Aorta (tissue), 5 donors: Measurements from ENCODE around the gene DLG4. TPM values are rescaled to one million over a fixed set of nuclear protein-coding genes. Genes with fewer than 3 reads are reported as not detected.

Experiments used
- ATAC-seq: fragments of 200-7000 bp; cut with Tn5 transposase; one replicate; pipeline ENCODE4 v1.9.1; 2022; ENCODE audit warnings: moderate library complexity; ENCODE audit not compliant: low FRiP score
- DNase-seq, 2 donors: peaks; one replicate each; pipeline ENCODE4 v3.0.0-alpha.2; 2020
- H3K27ac ChIP-seq, 2 donors: one replicate each; pipeline ENCODE4 v1.5.1; 2013; ENCODE audit warnings: low read length in 2 of 2, mild to moderate bottlenecking in 2 of 2, moderate library complexity in 2 of 2, control low read depth in 1 of 2, inconsistent platforms in 1 of 2, low read depth in 1 of 2
- H3K27me3 ChIP-seq, 2 donors: one replicate each; pipeline ENCODE4 v1.6.1; 2013; ENCODE audit warnings: control low read depth in 1 of 2, low read length in 1 of 2, mild to moderate bottlenecking in 1 of 2, moderate library complexity in 1 of 2; ENCODE audit not compliant: insufficient read depth in 2 of 2, control insufficient read depth in 1 of 2
- H3K36me3 ChIP-seq, 2 donors: one replicate each; pipeline ENCODE4 v1.6.1; 2013; ENCODE audit warnings: control low read depth in 1 of 2, low read length in 1 of 2, mild to moderate bottlenecking in 1 of 2; ENCODE audit not compliant: insufficient read depth in 2 of 2, control insufficient read depth in 1 of 2
- H3K4me1 ChIP-seq, 2 donors: one replicate each; pipeline ENCODE4 v1.6.1; 2013; ENCODE audit warnings: low read length in 2 of 2, control low read depth in 1 of 2, mild to moderate bottlenecking in 1 of 2, moderate library complexity in 1 of 2; ENCODE audit not compliant: insufficient read depth in 2 of 2, control insufficient read depth in 1 of 2
- H3K4me3 ChIP-seq, 2 donors: one replicate each; pipeline ENCODE4 v1.5.1; 2013; ENCODE audit warnings: low read length in 2 of 2, control low read depth in 1 of 2, mild to moderate bottlenecking in 1 of 2
- H3K9me3 ChIP-seq: one replicate; pipeline ENCODE4 v1.6.1; 2013; ENCODE audit warnings: mild to moderate bottlenecking, low read length; ENCODE audit not compliant: control insufficient read depth
- WGBS, 2 donors: extraction: QIAGEN DNeasy Blood & Tissue Kit; methylation state at CpG; one replicate each; pipeline ENCODE4 v1.1.7; 2013; 5-methylcytosine and 5-hydroxymethylcytosine counted together
- intact Hi-C, 2 donors: fragments of 100-400 bp; cut with DNase I; formaldehyde crosslinking; loops; one replicate each; pipeline versions ENCODE4 v1.14.2 to v1.15.0; 2022
- polyA plus RNA-seq, 2 donors: library from polyadenylated mRNA; stranded (reverse); fragments of 200-250 nt; gene quantifications; one replicate each; pipeline ENCODE4 v1.2.3, GENCODE V29; 2013
- total RNA-seq, 2 donors: library from RNA; stranded (reverse); fragmentation: NEBNext Ultra II Directional; extraction: Animal tissue kit (Norgen Biotek cat#: 25700); gene quantifications; one replicate each; pipeline ENCODE4 v1.2.1, GENCODE V29; 2021
- donor health status: healthy with polysubstance abuse.
- donor health status: Bipolar disorder and iron deficiency.
- donor health status: DM: no; HTN: no; CAD: no.
- donor health status: DM: no; HTN: no; CAD: no.
- donor health status: DM: yes; HTN: yes; CAD: no.

DLG4 gene
- total and polyA plus RNA-seq, 4 donors, result 6.6 to 54.7 (median 19.4) TPM

- Histone ChIP-seq H3K27me3 (no peaks in the 10 kb centered on the region), H3K4me3 (no peak overlapping the region), H3K9me3 (no peaks in the 10 kb centered on the region), H3K4me1 (no peaks in the 10 kb centered on the region), H3K27ac (no peak overlapping the region), H3K36me3 (peaks cover 4 to 6% of the 10 kb centered on the region in 2 donors)
- ATAC-seq (no peak), DNase-seq (no peak)
- intact Hi-C loops, result no loop called here
- WGBS, 2 donors, result 88 to 89% methylated on average over 31 of the region's 31 CpGs
Measured at GRCh38 chr17:7226721-7227710, 7.4 kb upstream of the DLG4 start.

- no peak overlapping the region for H3K4me3 ChIP-seq
- H3K9me3 ChIP-seq, result no peaks in the 10 kb centered on the region
- no peaks in the 10 kb centered on the region for H3K4me1 ChIP-seq
- no peak overlapping the region for H3K27ac ChIP-seq
- ATAC-seq, result no peak
- 71 to 72% methylated on average over 16 to 21 of the region's 21 CpGs for WGBS, 2 donors
- H3K27me3 ChIP-seq, result no peaks in the 10 kb centered on the region
- no peak for DNase-seq
- H3K36me3 ChIP-seq, result peaks cover 4 to 6% of the 10 kb centered on the region in 2 donors
- intact Hi-C loops, result no loop called here
Measured at GRCh38 chr17:7225711-7226331, 6.2 kb upstream of the DLG4 start.

- intact Hi-C loops, result no loop called here
- peaks cover 3 to 6% of the 10 kb centered on the region in 2 donors for H3K36me3 ChIP-seq
- H3K27ac ChIP-seq, result no peak overlapping the region
- ATAC-seq (no peak), DNase-seq (no peak)
- H3K27me3 ChIP-seq, result no peaks in the 10 kb centered on the region
- 55 to 60% methylated on average over 15 of the region's 15 CpGs for WGBS, 2 donors
- H3K4me1 ChIP-seq, result no peaks in the 10 kb centered on the region
- no peaks in the 10 kb centered on the region for H3K9me3 ChIP-seq
- H3K4me3 ChIP-seq, result no peak overlapping the region
Measured at GRCh38 chr17:7224661-7225111, 5.0 kb upstream of the DLG4 start.

- DNase-seq (no peak), ATAC-seq (no peak)
- WGBS, 2 donors, result 61 to 74% methylated on average over 8 to 10 of the region's 10 CpGs
- peaks cover 0 to 6% of the 10 kb centered on the region in 2 donors for H3K36me3 ChIP-seq
- no peaks in the 10 kb centered on the region for H3K27me3 ChIP-seq
- H3K27ac ChIP-seq, result no peak overlapping the region
- H3K4me1 ChIP-seq, result no peaks in the 10 kb centered on the region
- no peaks in the 10 kb centered on the region for H3K9me3 ChIP-seq
- intact Hi-C loops, result no loop called here
- no peak overlapping the region for H3K4me3 ChIP-seq
Measured at GRCh38 chr17:7224110-7224509, 4.5 kb upstream of the DLG4 start.

GRCh38 chr17:7223375-7223774 is 3.7 kb upstream of the DLG4 start:
- H3K27ac ChIP-seq, result no peak overlapping the region
- intact Hi-C loops, result no loop called here
- H3K9me3 ChIP-seq, result no peaks in the 10 kb centered on the region
- WGBS, 2 donors, result 65 to 69% methylated on average over 4 of the region's 4 CpGs
- no peak for DNase-seq
- H3K36me3 ChIP-seq, result peaks cover 0 to 6% of the 10 kb centered on the region in 2 donors
- H3K4me1 ChIP-seq, result no peaks in the 10 kb centered on the region
- no peaks in the 10 kb centered on the region for H3K27me3 ChIP-seq
- ATAC-seq, result no peak
- H3K4me3 ChIP-seq, result no peak overlapping the region

GRCh38 chr17:7222972-7223292 is 3.3 kb upstream of the DLG4 start:
- no peaks in the 10 kb centered on the region for H3K27me3 ChIP-seq
- no peak overlapping the region for H3K27ac ChIP-seq
- H3K4me1 ChIP-seq, result no peaks in the 10 kb centered on the region
- peaks cover 0 to 6% of the 10 kb centered on the region in 2 donors for H3K36me3 ChIP-seq
- H3K4me3 ChIP-seq, result no peak overlapping the region
- DNase-seq (no peak), ATAC-seq (no peak)
- WGBS, 2 donors, result 66% methylated on average over 7 of the region's 7 CpGs
- H3K9me3 ChIP-seq, result no peaks in the 10 kb centered on the region
- intact Hi-C loops, result no loop called here

- Histone ChIP-seq H3K9me3 (no peaks in the 10 kb centered on the region), H3K4me1 (no peaks in the 10 kb centered on the region), H3K27me3 (no peaks in the 10 kb centered on the region), H3K27ac (no peak overlapping the region), H3K4me3 (no peak overlapping the region), H3K36me3 (peaks cover 0 to 6% of the 10 kb centered on the region in 2 donors)
- ATAC-seq (no peak), DNase-seq (no peak)
- 71 to 75% methylated on average over 15 of the region's 15 CpGs for WGBS, 2 donors
- intact Hi-C loops, result no loop called here
Measured at GRCh38 chr17:7222093-7222971, 2.7 kb upstream of the DLG4 start.

GRCh38 chr17:7221278-7222092 is 1.8 kb upstream of the DLG4 start:
- H3K27ac ChIP-seq, result no peak overlapping the region
- ATAC-seq, result no peak

More at GRCh38 chr17:7221278-7222092, 1.8 kb upstream of the DLG4 start:
- Histone ChIP-seq H3K36me3 (peaks cover 0 to 6% of the 10 kb centered on the region in 2 donors), H3K9me3 (no peaks in the 10 kb centered on the region), H3K4me3 (no peak overlapping the region), H3K4me1 (no peaks in the 10 kb centered on the region), H3K27me3 (no peaks in the 10 kb centered on the region)
- no peak for DNase-seq
- intact Hi-C loops, result no loop called here
- WGBS, 2 donors, result 58 to 60% methylated on average over 10 of the region's 10 CpGs
